GM18498 (cell line): ENCODE data around the gene INTS1.

Source experiments
- ATAC-seq: cut with Tn5 transposase; IDR thresholded peaks from one replicate; pipeline ENCODE4 v1.9.1; 2021; ENCODE audit warnings: mild to moderate bottlenecking, moderate library complexity; ENCODE audit not compliant: unreplicated experiment

The INTS1 gene

GRCh38 chr7:1503816-1504775, at the start of gene INTS1:
Gene INTS1, minus strand, starts transcription at chr7:1504389. Its CDS starts 429 bp downstream, at chr7:1503960.
- ATAC-seq: peak; percentile 85

GRCh38 chr7:1553512-1554210, 49.5 kb upstream of the INTS1 start:
- no peak for ATAC-seq

GRCh38 chr7:1552200-1552599, 48.0 kb upstream of the INTS1 start:
- ATAC-seq: no peak

- no peak for ATAC-seq
Measured at GRCh38 chr7:1550846-1551155, 46.6 kb upstream of the INTS1 start.

GRCh38 chr7:1550005-1550845, 46.0 kb upstream of the INTS1 start:
- ATAC-seq: no peak

- no peak for ATAC-seq
Measured at GRCh38 chr7:1549357-1550004, 45.3 kb upstream of the INTS1 start.

GRCh38 chr7:1548944-1549343, 44.8 kb upstream of the INTS1 start:
- ATAC-seq: no peak

- no peak for ATAC-seq
Measured at GRCh38 chr7:1548438-1548831, 44.2 kb upstream of the INTS1 start.

- no peak for ATAC-seq
Measured at GRCh38 chr7:1547777-1548437, 43.7 kb upstream of the INTS1 start.

- no peak for ATAC-seq
Measured at GRCh38 chr7:1546909-1547776, 43.0 kb upstream of the INTS1 start.

- ATAC-seq: no peak
Measured at GRCh38 chr7:1546274-1546908, 42.2 kb upstream of the INTS1 start.

GRCh38 chr7:1545417-1546246, 41.4 kb upstream of the INTS1 start:
- no peak for ATAC-seq

- ATAC-seq: no peak
Measured at GRCh38 chr7:1544896-1545416, 40.8 kb upstream of the INTS1 start.

- ATAC-seq: no peak
Measured at GRCh38 chr7:1544178-1544895, 40.1 kb upstream of the INTS1 start.

- no peak for ATAC-seq
Measured at GRCh38 chr7:1543826-1544177, 39.6 kb upstream of the INTS1 start.

- ATAC-seq: no peak
Measured at GRCh38 chr7:1542841-1543747, 38.9 kb upstream of the INTS1 start.
